NB4 (cell line): ENCODE measurements around the gene TSHR.

Experiments used
- CTCF ChIP-seq: IDR thresholded peaks from one replicate; pipeline ENCODE4 v1.5.1; 2012; ENCODE audit warnings: low read depth, low read length
- MAX ChIP-seq: IDR thresholded peaks from 2 replicates; pipeline ENCODE4 v1.6.1; 2011; ENCODE audit warnings: low read depth, low read length
- POLR2A ChIP-seq: IDR thresholded peaks from 2 replicates; pipeline ENCODE4 v1.6.1; 2011; ENCODE audit warnings: mild to moderate bottlenecking; ENCODE audit not compliant: insufficient read length; ENCODE audit errors: extremely low read depth

DNA sequence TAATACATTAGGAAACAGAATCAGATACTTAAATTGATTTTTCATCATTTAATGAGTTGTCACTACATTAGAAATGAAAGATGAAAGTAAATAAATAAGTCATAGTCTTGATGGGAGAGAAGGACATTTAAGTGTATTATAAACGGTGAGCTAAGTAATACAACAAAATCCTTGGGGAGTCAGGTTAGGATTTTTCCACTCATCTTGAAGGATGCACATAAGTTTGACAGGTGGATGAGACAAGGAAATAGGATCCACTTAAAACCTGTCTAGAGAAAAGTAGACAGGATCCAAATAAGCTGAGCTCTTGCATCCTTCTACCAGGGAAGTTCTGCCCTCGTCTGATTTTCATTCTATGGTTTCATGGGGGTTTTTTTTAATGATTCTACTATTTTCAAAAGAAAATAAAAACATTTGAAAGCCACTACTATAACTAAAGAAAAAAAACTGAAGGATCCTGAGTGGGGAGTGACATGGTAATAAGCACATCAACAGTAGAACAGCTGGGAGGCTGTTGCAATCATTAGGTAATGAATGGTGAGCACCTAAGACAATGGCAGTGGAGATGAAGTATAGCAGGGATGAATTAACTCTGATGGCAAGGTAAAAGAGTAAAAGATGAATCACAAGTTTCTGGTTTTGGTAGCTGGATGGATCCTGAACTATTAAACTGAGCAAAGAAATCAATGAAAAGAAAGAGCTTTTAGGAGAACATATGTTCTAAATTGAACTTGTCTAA, 30.9 kb upstream of the TSHR start:
- no peak for TF ChIP-seq POLR2A
- no peak for TF ChIP-seq CTCF
- TF ChIP-seq MAX, result no peak
